ENCODE results near the gene LETMD1.
"Not testable (repeated sequence)": the region's sequence is repeated elsewhere in the genome, so short reads cannot be mapped to it uniquely, and the experiment has no call there.

Gene LETMD1

GRCh38 chr12:51077930-51078329 is 29.8 kb downstream of the LETMD1 start:
- peak; percentile 72 for DNase-seq (ENCODE audit: low read depth)

DNA sequence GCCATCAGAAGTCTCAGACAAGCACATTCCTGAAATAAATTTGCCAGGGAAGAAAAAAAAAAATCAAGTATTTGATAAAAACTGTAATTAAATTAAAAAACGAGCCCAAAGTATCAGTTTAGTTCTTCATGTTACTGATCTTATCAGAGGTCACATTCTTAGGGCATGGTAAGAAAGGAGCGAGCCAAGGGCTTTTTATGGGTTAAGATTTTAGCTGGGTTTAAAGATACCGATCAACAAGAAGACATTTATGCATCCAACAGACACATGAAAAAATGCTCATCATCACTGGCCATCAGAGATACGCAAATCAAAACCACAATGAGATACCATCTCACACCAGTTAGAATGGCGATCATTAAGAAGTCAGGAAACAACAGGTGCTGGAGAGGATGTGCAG is 30.2 kb downstream of the LETMD1 start:
- DNase-seq (ENCODE audit: low read depth), result not testable (repeated sequence)

- not testable (repeated sequence) for DNase-seq (ENCODE audit: low read depth)
Observed at GRCh38 chr12:51078866-51079265, 30.7 kb downstream of the LETMD1 start.

DNA sequence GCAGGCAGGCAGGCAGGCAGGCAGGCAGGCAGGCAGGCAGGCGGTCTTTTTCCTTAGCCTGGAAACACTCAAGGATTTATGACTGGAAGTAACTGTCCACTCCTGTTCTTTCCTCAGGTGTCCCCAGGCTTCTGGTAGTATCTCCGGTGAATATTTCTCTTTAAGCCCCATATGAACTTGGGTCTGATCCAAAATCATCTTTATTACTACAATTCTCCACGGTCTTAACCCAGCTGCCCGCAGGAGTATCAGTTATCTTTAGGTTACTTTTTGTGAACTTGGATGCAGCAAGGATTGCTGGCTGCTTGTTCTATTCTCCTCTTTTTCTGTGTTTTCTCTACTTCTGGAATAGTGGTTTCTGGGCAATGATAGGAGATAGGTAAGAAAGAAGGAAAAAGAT is 32.0 kb downstream of the LETMD1 start:
- DNase-seq (ENCODE audit: low read depth), result no peak

DNA sequence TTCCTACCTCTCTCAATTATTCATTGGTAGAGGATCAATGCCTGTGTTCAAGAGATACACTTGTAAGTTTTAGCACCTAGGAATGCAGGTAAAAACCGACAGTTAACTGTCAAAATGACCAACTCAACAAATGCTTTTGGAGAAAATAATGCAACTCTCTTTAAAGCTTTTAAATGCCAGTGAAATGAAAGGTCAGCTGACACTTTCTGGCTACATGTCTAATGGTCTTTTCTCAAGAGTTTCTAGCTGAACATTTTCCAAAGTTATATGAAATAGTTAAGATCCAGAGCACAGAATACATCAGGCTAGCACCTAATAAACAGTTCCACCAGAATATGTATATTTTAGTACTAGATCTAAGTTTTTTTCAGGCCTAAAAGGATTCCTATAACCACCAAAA is 33.3 kb downstream of the LETMD1 start:
- no peak for DNase-seq (ENCODE audit: low read depth)

- DNase-seq (ENCODE audit: low read depth), result peak; percentile 40
Observed at GRCh38 chr12:51082561-51083125, 34.5 kb downstream of the LETMD1 start.

GRCh38 chr12:51083126-51083833 is 35.2 kb downstream of the LETMD1 start, which contains the start of gene CSRNP2:
CSRNP2 (minus strand) TSS chr12:51083596; CDS start chr12:51076561, 7,035 bp downstream.
- peak; percentile 93 for DNase-seq (ENCODE audit: low read depth)

DNA sequence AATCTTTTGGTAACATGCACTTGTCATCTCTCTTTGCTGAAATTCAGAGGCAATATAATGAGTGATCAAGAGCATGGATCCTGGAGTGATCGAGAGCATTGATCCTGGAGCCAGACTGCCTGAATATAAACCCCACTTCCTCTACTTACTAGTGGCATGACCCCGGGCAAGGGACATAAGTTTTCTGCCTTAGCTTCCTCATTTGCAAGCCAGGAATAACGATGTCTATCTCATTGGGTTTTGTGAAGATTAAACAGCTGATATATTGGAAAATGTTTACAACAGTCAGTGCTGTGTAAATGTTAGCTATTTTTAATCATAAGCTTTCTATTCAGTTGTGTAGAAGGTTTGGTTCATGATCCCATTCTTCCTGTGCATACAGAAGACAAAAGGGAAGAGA is 37.6 kb downstream of the LETMD1 start:
- no peak for DNase-seq (ENCODE audit: low read depth)

DNA sequence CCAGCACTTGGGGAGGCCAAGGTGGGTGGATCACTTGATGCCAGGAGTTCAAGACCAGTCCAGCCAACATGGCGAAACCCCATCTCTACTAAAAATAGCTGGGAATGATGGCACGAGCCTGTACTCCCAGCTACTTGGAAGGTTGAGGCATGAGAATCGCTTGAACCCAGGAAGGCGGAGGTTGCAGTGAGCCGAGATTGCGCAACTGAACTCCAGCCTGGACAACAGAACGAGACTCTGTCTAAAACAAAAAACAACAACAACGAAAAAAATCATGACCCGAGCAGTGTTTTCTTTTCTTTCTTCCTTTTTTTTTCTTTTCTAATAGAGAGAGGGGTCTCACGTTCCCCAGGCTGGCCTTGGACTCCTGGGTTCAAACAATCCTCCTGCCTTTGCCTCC is 38.8 kb downstream of the LETMD1 start:
- DNase-seq (ENCODE audit: low read depth), result no peak

GRCh38 chr12:51087818-51088217 is 39.7 kb downstream of the LETMD1 start:
- DNase-seq (ENCODE audit: low read depth), result no peak

DNA sequence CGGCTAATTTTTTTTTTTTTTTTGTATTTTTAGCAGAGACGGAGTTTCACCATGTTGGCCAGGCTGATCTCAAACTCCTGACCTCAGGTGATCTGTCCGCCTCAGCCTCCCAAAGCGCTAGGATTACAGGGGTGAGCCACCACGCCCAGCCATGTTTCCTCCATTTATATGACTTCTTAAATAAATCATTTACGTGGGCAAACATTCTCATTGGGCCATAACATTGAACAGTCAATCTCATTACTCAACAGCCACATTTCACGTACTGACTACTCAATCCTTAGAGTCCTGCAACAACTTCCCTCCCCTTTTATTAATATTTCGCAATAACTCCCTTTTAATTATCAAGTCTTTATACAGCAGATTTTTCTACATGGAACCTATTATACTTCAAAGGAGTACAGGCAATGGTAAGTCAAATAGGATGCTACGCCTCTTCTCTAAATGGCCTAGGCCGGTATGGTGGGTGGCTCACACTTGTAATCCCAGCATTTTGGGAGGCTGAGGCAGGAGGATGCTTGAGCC is 42.6 kb downstream of the LETMD1 start:
- no peak for DNase-seq (ENCODE audit: low read depth)

GRCh38 chr12:51098611-51099010 is 50.5 kb downstream of the LETMD1 start:
- DNase-seq (ENCODE audit: low read depth), result peak; percentile 70

- DNase-seq (ENCODE audit: low read depth), result no peak
Observed at GRCh38 chr12:51103977-51104376, 55.9 kb downstream of the LETMD1 start.

DNA sequence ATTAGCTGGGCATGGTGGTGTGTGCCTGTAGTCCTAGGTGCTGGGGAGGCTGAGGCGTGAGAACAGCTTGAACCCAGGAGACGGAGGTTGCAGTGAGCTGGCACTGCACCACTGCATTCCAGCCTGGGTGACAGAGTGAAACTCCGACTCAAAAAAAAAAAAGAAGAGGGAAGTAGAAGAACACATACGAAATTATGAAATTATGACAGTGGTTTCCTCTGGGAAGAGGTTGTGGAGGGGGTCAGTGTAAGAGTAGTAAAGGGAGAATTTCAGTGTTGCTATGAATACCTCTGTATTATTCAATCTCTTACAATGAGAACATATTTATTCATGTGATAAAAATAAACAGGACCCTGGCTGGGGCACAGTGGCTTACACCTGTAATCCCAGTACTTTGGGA is 60.0 kb downstream of the LETMD1 start:
- DNase-seq (ENCODE audit: low read depth), result no peak

Measured in amniotic epithelial cell (primary cell).